Hepatocyte (in vitro differentiated cells): ENCODE results near the gene ADAMTS15.

ENCODE experiments used
- CTCF ChIP-seq: fragments of 200-600 bp; sonication (generic); IDR thresholded peaks from 2 replicates; pipeline ENCODE4 v1.5.1; 2016; ENCODE audit warnings: antibody characterized with exemption, mild to moderate bottlenecking; ENCODE audit not compliant: poor library complexity
- EZH2phosphoT487 ChIP-seq: fragments of 200-600 bp; sonication (generic); IDR thresholded peaks from one replicate; pipeline ENCODE4 v1.6.1; 2018; ENCODE audit warnings: antibody characterized with exemption, mild to moderate bottlenecking, low read depth, moderate library complexity; ENCODE audit not compliant: unreplicated experiment, severe bottlenecking

- TF ChIP-seq EZH2phosphoT487 (no peak), CTCF (no peak)
These were observed at the start of gene ADAMTS15 for GRCh38 chr11:130448416-130449309.
